ENCODE data around the gene NPTXR.

The NPTXR gene

DNA sequence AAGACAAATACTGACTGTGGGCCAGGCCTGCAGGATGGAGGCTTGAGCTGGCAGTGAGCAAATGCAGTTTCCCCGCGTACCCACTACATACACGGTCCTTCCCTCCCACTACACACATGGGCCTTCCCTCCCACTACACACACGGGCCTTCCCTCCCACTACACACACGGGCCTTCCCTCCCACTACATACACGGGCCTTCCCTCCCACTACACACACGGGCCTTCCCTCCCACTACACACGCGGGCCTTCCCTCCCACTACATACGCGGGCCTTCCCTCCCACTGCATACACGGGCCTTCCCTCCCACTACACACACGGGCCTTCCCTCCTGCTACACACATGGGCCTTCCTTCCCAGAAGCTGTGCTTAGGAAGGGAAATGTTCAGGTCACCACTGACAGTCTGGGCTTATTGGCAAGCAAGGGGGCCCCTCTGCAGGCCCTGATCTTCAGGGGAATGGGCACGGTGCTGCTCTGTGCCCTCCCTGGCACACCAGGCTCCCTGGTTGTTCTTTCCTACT is 60.7 kb downstream of the NPTXR start:
- no peak overlapping the region for H2AFZ ChIP-seq (ENCODE audit: low read length)
- no peaks in the 10 kb centered on the region for H3K36me3 ChIP-seq (replicated peaks; ENCODE audit: insufficient read depth, low read length)

DNA sequence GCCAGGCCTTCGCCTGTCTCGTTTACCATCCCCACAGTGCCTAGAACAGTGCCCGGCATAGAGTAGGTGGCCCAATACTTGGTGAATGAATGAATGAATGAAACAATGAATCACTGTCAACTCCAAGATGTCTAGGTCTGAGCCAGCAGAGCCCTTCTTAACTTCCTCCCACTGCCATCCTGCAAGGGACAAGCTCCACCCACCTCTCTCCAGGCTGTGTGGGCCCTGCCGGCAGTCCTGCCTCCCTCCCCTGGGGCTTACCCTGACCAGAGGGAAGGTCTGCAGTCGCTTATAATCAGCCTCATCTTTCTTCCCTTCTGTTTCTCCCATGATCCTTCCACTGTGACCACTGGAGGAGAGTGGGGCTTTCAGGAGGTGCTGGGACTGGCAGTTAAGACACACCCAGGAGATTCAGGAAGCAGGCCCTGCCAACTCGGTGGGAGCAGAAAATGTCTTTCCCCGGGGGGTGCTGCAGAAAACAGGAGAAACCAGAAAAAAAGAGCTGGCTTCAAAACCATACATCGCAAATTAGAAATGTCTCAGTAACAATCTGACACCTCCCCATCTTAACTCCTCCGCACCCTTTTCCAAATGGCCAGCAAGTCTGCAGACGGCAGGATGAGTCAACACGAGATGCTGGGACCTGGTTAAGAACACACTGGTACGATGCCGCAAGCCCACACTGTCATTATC is 61.3 kb downstream of the NPTXR start:
- Histone ChIP-seq H3K27ac (ENCODE audit: low read length) (no peak overlapping the region), H3K9me2 (replicated peaks; ENCODE audit: insufficient read depth, low read length) (no peaks in the 10 kb centered on the region), H3K9ac (ENCODE audit: low read length) (no peak overlapping the region), H3K79me2 (ENCODE audit: low read length) (no peaks in the 10 kb centered on the region), H2AFZ (ENCODE audit: low read length) (no peak overlapping the region), H3K36me3 (replicated peaks; ENCODE audit: insufficient read depth, low read length) (no peaks in the 10 kb centered on the region), H3F3A (ENCODE audit: insufficient read depth, low read length) (no peaks in the 10 kb centered on the region), H3K4me3 (ENCODE audit: low read length) (no peak overlapping the region), H3K27me3 (replicated peaks; ENCODE audit: insufficient read depth, low read length) (no peaks in the 10 kb centered on the region), H3K4me1 (ENCODE audit: low read length) (no peaks in the 10 kb centered on the region), H3K9me3 (replicated peaks; ENCODE audit: insufficient read depth, low read length) (no peaks in the 10 kb centered on the region), H3K4me2 (ENCODE audit: low read depth, low read length) (no peak overlapping the region), H4K20me1 (ENCODE audit: insufficient read depth, low read length) (no peaks in the 10 kb centered on the region)
- DNase-seq, result no peak
- no peak for TF ChIP-seq EZH2phosphoT487 (IDR thresholded peaks at IDR 0.05; ENCODE audit: low read length)
- TF ChIP-seq EZH2 (optimal IDR thresholded peaks at IDR 0.05; ENCODE audit: low read depth, low read length), result no peak
- TF ChIP-seq, protein P1, sequence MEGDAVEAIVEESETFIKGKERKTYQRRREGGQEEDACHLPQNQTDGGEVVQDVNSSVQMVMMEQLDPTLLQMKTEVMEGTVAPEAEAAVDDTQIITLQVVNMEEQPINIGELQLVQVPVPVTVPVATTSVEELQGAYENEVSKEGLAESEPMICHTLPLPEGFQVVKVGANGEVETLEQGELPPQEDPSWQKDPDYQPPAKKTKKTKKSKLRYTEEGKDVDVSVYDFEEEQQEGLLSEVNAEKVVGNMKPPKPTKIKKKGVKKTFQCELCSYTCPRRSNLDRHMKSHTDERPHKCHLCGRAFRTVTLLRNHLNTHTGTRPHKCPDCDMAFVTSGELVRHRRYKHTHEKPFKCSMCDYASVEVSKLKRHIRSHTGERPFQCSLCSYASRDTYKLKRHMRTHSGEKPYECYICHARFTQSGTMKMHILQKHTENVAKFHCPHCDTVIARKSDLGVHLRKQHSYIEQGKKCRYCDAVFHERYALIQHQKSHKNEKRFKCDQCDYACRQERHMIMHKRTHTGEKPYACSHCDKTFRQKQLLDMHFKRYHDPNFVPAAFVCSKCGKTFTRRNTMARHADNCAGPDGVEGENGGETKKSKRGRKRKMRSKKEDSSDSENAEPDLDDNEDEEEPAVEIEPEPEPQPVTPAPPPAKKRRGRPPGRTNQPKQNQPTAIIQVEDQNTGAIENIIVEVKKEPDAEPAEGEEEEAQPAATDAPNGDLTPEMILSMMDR (IDR thresholded peaks at IDR 0.05; ENCODE audit: low read length), result no peak

More for the DNA sequence above, 60.7 kb downstream of the NPTXR start:
- Histone ChIP-seq H3K4me1 (ENCODE audit: low read length) (no peaks in the 10 kb centered on the region), H4K20me1 (ENCODE audit: insufficient read depth, low read length) (no peaks in the 10 kb centered on the region), H3K4me3 (ENCODE audit: low read length) (no peak overlapping the region), H3K27me3 (replicated peaks; ENCODE audit: insufficient read depth, low read length) (no peaks in the 10 kb centered on the region), H3K9ac (ENCODE audit: low read length) (no peak overlapping the region), H3K79me2 (ENCODE audit: low read length) (no peaks in the 10 kb centered on the region), H3K4me2 (ENCODE audit: low read depth, low read length) (no peak overlapping the region), H3K9me3 (replicated peaks; ENCODE audit: insufficient read depth, low read length) (no peaks in the 10 kb centered on the region), H3F3A (ENCODE audit: insufficient read depth, low read length) (no peaks in the 10 kb centered on the region), H3K9me2 (replicated peaks; ENCODE audit: insufficient read depth, low read length) (no peaks in the 10 kb centered on the region), H3K27ac (ENCODE audit: low read length) (no peak overlapping the region)
- TF ChIP-seq EZH2 (optimal IDR thresholded peaks at IDR 0.05; ENCODE audit: low read depth, low read length) (no peak), EZH2phosphoT487 (IDR thresholded peaks at IDR 0.05; ENCODE audit: low read length) (no peak)
- TF ChIP-seq, protein P1 (IDR thresholded peaks at IDR 0.05; ENCODE audit: low read length), result no peak
- DNase-seq, result no peak

DNA sequence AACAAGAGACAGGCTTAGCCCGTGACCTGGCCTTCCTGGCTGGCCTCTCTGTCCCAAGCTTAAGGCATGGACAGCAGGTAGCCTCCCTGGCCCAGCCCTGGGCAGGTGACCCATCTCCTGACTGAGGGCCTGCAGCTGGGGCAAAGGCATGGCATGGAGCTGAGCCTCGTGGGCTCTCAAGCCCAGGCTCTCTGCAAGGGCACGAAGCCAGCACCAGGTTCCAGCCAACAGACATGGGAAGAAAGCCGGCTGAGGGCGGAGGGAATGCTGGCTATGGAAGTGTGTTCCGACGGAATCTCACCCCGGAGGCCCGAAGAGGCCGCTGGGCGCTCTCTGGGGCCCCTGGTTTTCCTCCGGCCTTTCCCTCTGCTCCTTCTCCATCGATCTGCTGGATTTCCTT is 62.8 kb downstream of the NPTXR start:
- H3K4me2 ChIP-seq (ENCODE audit: low read depth, low read length), result no peak overlapping the region
- H3K9ac ChIP-seq (ENCODE audit: low read length), result no peak overlapping the region
- TF ChIP-seq EZH2phosphoT487 (IDR thresholded peaks at IDR 0.05; ENCODE audit: low read length) (no peak), EZH2 (optimal IDR thresholded peaks at IDR 0.05; ENCODE audit: low read depth, low read length) (no peak)
- TF ChIP-seq, protein P1 (IDR thresholded peaks at IDR 0.05; ENCODE audit: low read length), result no peak
- H3K9me2 ChIP-seq (replicated peaks; ENCODE audit: insufficient read depth, low read length), result no peaks in the 10 kb centered on the region
- H4K20me1 ChIP-seq (ENCODE audit: insufficient read depth, low read length), result no peaks in the 10 kb centered on the region
- no peak for DNase-seq
- no peaks in the 10 kb centered on the region for H3K4me1 ChIP-seq (ENCODE audit: low read length)
- no peaks in the 10 kb centered on the region for H3K27me3 ChIP-seq (replicated peaks; ENCODE audit: insufficient read depth, low read length)
- H3K4me3 ChIP-seq (ENCODE audit: low read length), result no peak overlapping the region
- H3F3A ChIP-seq (ENCODE audit: insufficient read depth, low read length), result no peaks in the 10 kb centered on the region
- no peaks in the 10 kb centered on the region for H3K9me3 ChIP-seq (replicated peaks; ENCODE audit: insufficient read depth, low read length)
- H3K27ac ChIP-seq (ENCODE audit: low read length), result no peak overlapping the region
- no peak overlapping the region for H2AFZ ChIP-seq (ENCODE audit: low read length)
- H3K36me3 ChIP-seq (replicated peaks; ENCODE audit: insufficient read depth, low read length), result no peaks in the 10 kb centered on the region
- no peaks in the 10 kb centered on the region for H3K79me2 ChIP-seq (ENCODE audit: low read length)
